H1 (cell line): Measurements from ENCODE around the gene TMEM245. TPM values are rescaled to one million over a fixed set of nuclear protein-coding genes. Genes with fewer than 3 reads are reported as not detected.

Experiments used
- KDM4A ChIP-seq: IDR thresholded peaks from one replicate; pipeline ENCODE4 v1.7.1; 2012; ENCODE audit warnings: low read depth, mild to moderate bottlenecking, moderate library complexity, low read length, inconsistent platforms; ENCODE audit not compliant: severe bottlenecking
- polyA plus RNA-seq, 7 experiments: library from polyadenylated mRNA; depleted of rRNA in 3 of 7; stranded (reverse) in 5 of 7; unstranded in 2 of 7; fragments of >200 nt in 5 of 7; fragments of 200-250 nt in 2 of 7; gene quantifications; 1 replicate in 5 of 7; 2 replicates in 1 of 7; 4 replicates in 1 of 7; pipeline versions ENCODE4 v1.2.1 to v1.2.3, GENCODE V29; 2011 to 2013; ENCODE audit warnings: missing spikeins in 2 of 7, mixed read lengths in 2 of 7
- total RNA-seq: library from RNA; stranded (reverse); fragmentation: NEBNext Ultra II Directional; extraction: Animal tissue kit (Norgen Biotek cat#: 25700); gene quantifications from 2 replicates; pipeline ENCODE4 v1.2.1, GENCODE V29; 2021
- TF ChIP-seq, protein P1 (sequence below): fragments of 300-600 bp; sonication (generic); IDR thresholded peaks from 2 replicates; pipeline ENCODE4 v1.7.1; 2012; ENCODE audit warnings: low read length, moderate library complexity, mild to moderate bottlenecking, inconsistent platforms; ENCODE audit not compliant: insufficient replicate concordance

The TMEM245 gene
- total and polyA plus RNA-seq, 2 of the 8 experiments (the other 6 are each of a cell fraction or from before 2014, with no cell fraction given) = 44.3 to 45.8 TPM

- TF ChIP-seq, protein P1, sequence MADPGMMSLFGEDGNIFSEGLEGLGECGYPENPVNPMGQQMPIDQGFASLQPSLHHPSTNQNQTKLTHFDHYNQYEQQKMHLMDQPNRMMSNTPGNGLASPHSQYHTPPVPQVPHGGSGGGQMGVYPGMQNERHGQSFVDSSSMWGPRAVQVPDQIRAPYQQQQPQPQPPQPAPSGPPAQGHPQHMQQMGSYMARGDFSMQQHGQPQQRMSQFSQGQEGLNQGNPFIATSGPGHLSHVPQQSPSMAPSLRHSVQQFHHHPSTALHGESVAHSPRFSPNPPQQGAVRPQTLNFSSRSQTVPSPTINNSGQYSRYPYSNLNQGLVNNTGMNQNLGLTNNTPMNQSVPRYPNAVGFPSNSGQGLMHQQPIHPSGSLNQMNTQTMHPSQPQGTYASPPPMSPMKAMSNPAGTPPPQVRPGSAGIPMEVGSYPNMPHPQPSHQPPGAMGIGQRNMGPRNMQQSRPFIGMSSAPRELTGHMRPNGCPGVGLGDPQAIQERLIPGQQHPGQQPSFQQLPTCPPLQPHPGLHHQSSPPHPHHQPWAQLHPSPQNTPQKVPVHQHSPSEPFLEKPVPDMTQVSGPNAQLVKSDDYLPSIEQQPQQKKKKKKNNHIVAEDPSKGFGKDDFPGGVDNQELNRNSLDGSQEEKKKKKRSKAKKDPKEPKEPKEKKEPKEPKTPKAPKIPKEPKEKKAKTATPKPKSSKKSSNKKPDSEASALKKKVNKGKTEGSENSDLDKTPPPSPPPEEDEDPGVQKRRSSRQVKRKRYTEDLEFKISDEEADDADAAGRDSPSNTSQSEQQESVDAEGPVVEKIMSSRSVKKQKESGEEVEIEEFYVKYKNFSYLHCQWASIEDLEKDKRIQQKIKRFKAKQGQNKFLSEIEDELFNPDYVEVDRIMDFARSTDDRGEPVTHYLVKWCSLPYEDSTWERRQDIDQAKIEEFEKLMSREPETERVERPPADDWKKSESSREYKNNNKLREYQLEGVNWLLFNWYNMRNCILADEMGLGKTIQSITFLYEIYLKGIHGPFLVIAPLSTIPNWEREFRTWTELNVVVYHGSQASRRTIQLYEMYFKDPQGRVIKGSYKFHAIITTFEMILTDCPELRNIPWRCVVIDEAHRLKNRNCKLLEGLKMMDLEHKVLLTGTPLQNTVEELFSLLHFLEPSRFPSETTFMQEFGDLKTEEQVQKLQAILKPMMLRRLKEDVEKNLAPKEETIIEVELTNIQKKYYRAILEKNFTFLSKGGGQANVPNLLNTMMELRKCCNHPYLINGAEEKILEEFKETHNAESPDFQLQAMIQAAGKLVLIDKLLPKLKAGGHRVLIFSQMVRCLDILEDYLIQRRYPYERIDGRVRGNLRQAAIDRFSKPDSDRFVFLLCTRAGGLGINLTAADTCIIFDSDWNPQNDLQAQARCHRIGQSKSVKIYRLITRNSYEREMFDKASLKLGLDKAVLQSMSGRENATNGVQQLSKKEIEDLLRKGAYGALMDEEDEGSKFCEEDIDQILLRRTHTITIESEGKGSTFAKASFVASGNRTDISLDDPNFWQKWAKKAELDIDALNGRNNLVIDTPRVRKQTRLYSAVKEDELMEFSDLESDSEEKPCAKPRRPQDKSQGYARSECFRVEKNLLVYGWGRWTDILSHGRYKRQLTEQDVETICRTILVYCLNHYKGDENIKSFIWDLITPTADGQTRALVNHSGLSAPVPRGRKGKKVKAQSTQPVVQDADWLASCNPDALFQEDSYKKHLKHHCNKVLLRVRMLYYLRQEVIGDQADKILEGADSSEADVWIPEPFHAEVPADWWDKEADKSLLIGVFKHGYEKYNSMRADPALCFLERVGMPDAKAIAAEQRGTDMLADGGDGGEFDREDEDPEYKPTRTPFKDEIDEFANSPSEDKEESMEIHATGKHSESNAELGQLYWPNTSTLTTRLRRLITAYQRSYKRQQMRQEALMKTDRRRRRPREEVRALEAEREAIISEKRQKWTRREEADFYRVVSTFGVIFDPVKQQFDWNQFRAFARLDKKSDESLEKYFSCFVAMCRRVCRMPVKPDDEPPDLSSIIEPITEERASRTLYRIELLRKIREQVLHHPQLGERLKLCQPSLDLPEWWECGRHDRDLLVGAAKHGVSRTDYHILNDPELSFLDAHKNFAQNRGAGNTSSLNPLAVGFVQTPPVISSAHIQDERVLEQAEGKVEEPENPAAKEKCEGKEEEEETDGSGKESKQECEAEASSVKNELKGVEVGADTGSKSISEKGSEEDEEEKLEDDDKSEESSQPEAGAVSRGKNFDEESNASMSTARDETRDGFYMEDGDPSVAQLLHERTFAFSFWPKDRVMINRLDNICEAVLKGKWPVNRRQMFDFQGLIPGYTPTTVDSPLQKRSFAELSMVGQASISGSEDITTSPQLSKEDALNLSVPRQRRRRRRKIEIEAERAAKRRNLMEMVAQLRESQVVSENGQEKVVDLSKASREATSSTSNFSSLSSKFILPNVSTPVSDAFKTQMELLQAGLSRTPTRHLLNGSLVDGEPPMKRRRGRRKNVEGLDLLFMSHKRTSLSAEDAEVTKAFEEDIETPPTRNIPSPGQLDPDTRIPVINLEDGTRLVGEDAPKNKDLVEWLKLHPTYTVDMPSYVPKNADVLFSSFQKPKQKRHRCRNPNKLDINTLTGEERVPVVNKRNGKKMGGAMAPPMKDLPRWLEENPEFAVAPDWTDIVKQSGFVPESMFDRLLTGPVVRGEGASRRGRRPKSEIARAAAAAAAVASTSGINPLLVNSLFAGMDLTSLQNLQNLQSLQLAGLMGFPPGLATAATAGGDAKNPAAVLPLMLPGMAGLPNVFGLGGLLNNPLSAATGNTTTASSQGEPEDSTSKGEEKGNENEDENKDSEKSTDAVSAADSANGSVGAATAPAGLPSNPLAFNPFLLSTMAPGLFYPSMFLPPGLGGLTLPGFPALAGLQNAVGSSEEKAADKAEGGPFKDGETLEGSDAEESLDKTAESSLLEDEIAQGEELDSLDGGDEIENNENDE = no peak
- TF ChIP-seq KDM4A = no peak
- TF ChIP-seq, all 59 proteins: peak for 0
Measured at GRCh38 chr9:108996643-108997042, 123.1 kb downstream of the TMEM245 start (continued).
